A549 (cell line): ENCODE results near the gene CACNA2D4. TPM values are rescaled to one million over a fixed set of nuclear protein-coding genes. Genes with fewer than 3 reads are reported as not detected.

Experiments
- ATAC-seq, 2 experiments: fragments of 200-7000 bp in 1 of 2; fragments of >200 bp in 1 of 2; cut with Nextera tagmentation in 1 of 2; cut with Tn5 transposase in 1 of 2; 3 replicates each; pipeline versions ENCODE4 v1.8.0 to v1.9.1; 2018 to 2020; ENCODE audit warnings: mild to moderate bottlenecking in 1 of 2, moderate library complexity in 1 of 2
- CTCF ChIA-PET: fragments of 300-600 bp; sonication (Branson Sonifier 250); formaldehyde crosslinking; extraction: SDS; loops from one replicate; lab custom pipeline; 2021; ENCODE audit warnings: antibody characterized with exemption, inconsistent platforms; lab: Yijun Ruan, JAX
- POLR2A ChIA-PET: fragments of 350-600 bp; formaldehyde crosslinking; extraction: SDS; loops from one replicate; lab custom pipeline; 2021; ENCODE audit warnings: antibody characterized with exemption, inconsistent platforms; lab: Yijun Ruan, JAX
- DNase-seq, 2 experiments: peaks; one replicate each; pipeline versions ENCODE4 v3.0.0 to v3.0.0-alpha.2; 2011 to 2016; ENCODE audit warnings: low read depth in 1 of 2, low spot score in 1 of 2
- FAIRE-seq: peaks from 2 replicates; lab custom pipeline; 2011; peaks lifted over from hg19 to GRCh38; lab: Jason Lieb, UNC
- H3K27ac ChIP-seq, 2 experiments: fragments of >200 bp; sonication (Bioruptor Twin); formaldehyde crosslinking; 3 replicates each; pipeline ENCODE4 v1.5.1; 2016 to 2017
- H3K4me1 ChIP-seq: fragments of >200 bp; sonication (Bioruptor Twin); formaldehyde crosslinking; 3 replicates; pipeline ENCODE4 v1.6.1; 2016
- H3K4me2 ChIP-seq: fragments of >200 bp; sonication (Bioruptor Twin); formaldehyde crosslinking; 3 replicates; pipeline ENCODE4 v1.6.1; 2016
- H3K4me3 ChIP-seq: fragments of >200 bp; sonication (Bioruptor Twin); formaldehyde crosslinking; 3 replicates; pipeline ENCODE4 v1.5.1; 2016
- H3K9me3 ChIP-seq: fragments of >200 bp; sonication (Bioruptor Twin); formaldehyde crosslinking; 3 replicates; pipeline ENCODE4 v1.6.1; 2016
- CEBPB ChIP-seq, 2 experiments: fragments of >200 bp in 1 of 2; sonication (Bioruptor Twin) in 1 of 2; formaldehyde crosslinking in 1 of 2; IDR thresholded peaks; 2 replicates each; pipeline ENCODE4 v1.6.1; 2012 to 2016
- HDAC2 ChIP-seq: fragments of 200-600 bp; sonication (generic); IDR thresholded peaks from 2 replicates; pipeline ENCODE4 v1.6.1; 2016
- HEYL ChIP-seq: fragments of 250-450 bp; sonication (Bioruptor Pico); IDR thresholded peaks from 2 replicates; pipeline ENCODE4 v1.8.0; 2021; ENCODE audit warnings: mild to moderate bottlenecking, moderate library complexity
- HOXA7 ChIP-seq: fragments of 250-450 bp; sonication (Bioruptor Pico); IDR thresholded peaks from 2 replicates; pipeline ENCODE4 v1.5.0; 2020; ENCODE audit warnings: mild to moderate bottlenecking, moderate library complexity
- HOXB13 ChIP-seq: fragments of 250-450 bp; sonication (Bioruptor Pico); IDR thresholded peaks from 2 replicates; pipeline ENCODE4 v1.5.0; 2020; ENCODE audit warnings: low read depth, mild to moderate bottlenecking, moderate library complexity
- KDM1A ChIP-seq: fragments of 200-600 bp; sonication (generic); IDR thresholded peaks from 2 replicates; pipeline ENCODE4 v1.6.1; 2016; ENCODE audit warnings: low read depth, mild to moderate bottlenecking
- KDM5A ChIP-seq: fragments of 200-600 bp; sonication (generic); IDR thresholded peaks from 2 replicates; pipeline ENCODE4 v1.6.1; 2016; ENCODE audit warnings: antibody characterized with exemption, mild to moderate bottlenecking
- MAFK ChIP-seq: fragments of 450-650 bp; IDR thresholded peaks from 2 replicates; pipeline ENCODE4 v1.6.1; 2014; ENCODE audit not compliant: partially characterized antibody
- MAZ ChIP-seq: fragments of 150-350 bp; IDR thresholded peaks from 2 replicates; pipeline ENCODE4 v1.6.1; 2014; ENCODE audit warnings: antibody characterized with exemption, low read depth, low read length, borderline replicate concordance
- NPAS2 ChIP-seq: fragments of 250-450 bp; sonication (Bioruptor Pico); IDR thresholded peaks from 2 replicates; pipeline ENCODE4 v1.8.0; 2022; ENCODE audit warnings: mild to moderate bottlenecking, moderate library complexity, borderline replicate concordance
- NR3C1 ChIP-seq: fragments of >200 bp; sonication (Bioruptor Twin); formaldehyde crosslinking; IDR thresholded peaks from 3 replicates; pipeline ENCODE4 v1.6.1; 2017
- POLR2A ChIP-seq: IDR thresholded peaks from 2 replicates; pipeline ENCODE4 v1.6.1; 2012; ENCODE audit warnings: mild to moderate bottlenecking, low read length
- POLR2AphosphoS2 ChIP-seq: conservative IDR thresholded peaks from 2 replicates; pipeline ENCODE4 v1.6.1; 2012; ENCODE audit warnings: low read length, improper control_type of control experiment, inconsistent platforms
- RAD21 ChIP-seq, 2 experiments: fragments of >200 bp in 1 of 2; sonication (Bioruptor Twin) in 1 of 2; formaldehyde crosslinking in 1 of 2; IDR thresholded peaks in 1 of 2; conservative IDR thresholded peaks in 1 of 2; 2 replicates in 1 of 2; 3 replicates in 1 of 2; pipeline ENCODE4 v1.6.1; 2012 to 2018; ENCODE audit warnings: inconsistent platforms in 1 of 2
- RNF2 ChIP-seq: fragments of 200-600 bp; sonication (generic); IDR thresholded peaks from 2 replicates; pipeline ENCODE4 v1.6.1; 2016; ENCODE audit warnings: low read depth, mild to moderate bottlenecking, antibody characterized with exemption, moderate library complexity, borderline replicate concordance
- SMC3 ChIP-seq: fragments of >200 bp; sonication (Bioruptor Twin); formaldehyde crosslinking; IDR thresholded peaks from 3 replicates; pipeline ENCODE4 v1.6.1; 2018; ENCODE audit warnings: inconsistent platforms
- SREBF2 ChIP-seq: fragments of 450-650 bp; IDR thresholded peaks from 2 replicates; pipeline ENCODE4 v1.6.1; 2014; ENCODE audit warnings: mild to moderate bottlenecking, moderate library complexity
- TP53 ChIP-seq: fragments of 250-450 bp; sonication (Bioruptor Pico); IDR thresholded peaks from 2 replicates; pipeline ENCODE4 v1.5.0; 2021; ENCODE audit warnings: mild to moderate bottlenecking, moderate library complexity
- ZC3H11A ChIP-seq: fragments of 450-650 bp; IDR thresholded peaks from 2 replicates; pipeline ENCODE4 v1.6.1; 2014; ENCODE audit warnings: antibody characterized with exemption, mild to moderate bottlenecking
- ZFP36 ChIP-seq: fragments of 450-650 bp; IDR thresholded peaks from 2 replicates; pipeline ENCODE4 v1.6.1; 2014; ENCODE audit warnings: borderline replicate concordance; ENCODE audit not compliant: partially characterized antibody
- ZSCAN20 ChIP-seq: fragments of 250-450 bp; sonication (Bioruptor Pico); IDR thresholded peaks from 2 replicates; pipeline ENCODE4 v1.8.0; 2022; ENCODE audit warnings: mild to moderate bottlenecking, moderate library complexity
- WGBS: methylation state at CpG from one replicate; pipeline ENCODE4 v1.1.6; 2017; ENCODE audit errors: missing lambda C conversion rate; 5-methylcytosine and 5-hydroxymethylcytosine counted together
- polyA plus RNA-seq, 4 experiments: library from polyadenylated mRNA; depleted of rRNA in 3 of 4; stranded (reverse); fragments of >200 nt; fragmentation: RNase III in 1 of 4; extraction: RNeasy Plus Mini Kit Qiagen cat#74134 plus additional on column Dnase treatment in 1 of 4; gene quantifications; 2 replicates in 3 of 4; 3 replicates in 1 of 4; pipeline ENCODE4 v1.2.3, GENCODE V29; 2011 to 2017
- TF ChIP-seq, protein P1 (sequence below): IDR thresholded peaks from 2 replicates; pipeline ENCODE4 v1.6.1; 2012
- TF ChIP-seq, protein P2 (sequence below): IDR thresholded peaks from 2 replicates; pipeline ENCODE4 v1.6.1; 2012
- TF ChIP-seq, protein P3 (sequence below): IDR thresholded peaks from 2 replicates; pipeline ENCODE4 v1.6.1; 2012; ENCODE audit warnings: low read depth, borderline replicate concordance
- TF ChIP-seq, protein P4 (sequence below): fragments of 450-650 bp; IDR thresholded peaks from 2 replicates; pipeline ENCODE4 v1.6.1; 2014; ENCODE audit warnings: antibody characterized with exemption
- TF ChIP-seq, protein P5 (sequence below): fragments of 250-450 bp; sonication (Bioruptor Pico); IDR thresholded peaks from 2 replicates; pipeline ENCODE4 v1.5.0; 2020; ENCODE audit warnings: low read depth, mild to moderate bottlenecking, moderate library complexity

Gene CACNA2D4
- polyA plus RNA-seq, 2 of the 4 experiments (the other 2 are of a cell fraction), result not detected

DNA sequence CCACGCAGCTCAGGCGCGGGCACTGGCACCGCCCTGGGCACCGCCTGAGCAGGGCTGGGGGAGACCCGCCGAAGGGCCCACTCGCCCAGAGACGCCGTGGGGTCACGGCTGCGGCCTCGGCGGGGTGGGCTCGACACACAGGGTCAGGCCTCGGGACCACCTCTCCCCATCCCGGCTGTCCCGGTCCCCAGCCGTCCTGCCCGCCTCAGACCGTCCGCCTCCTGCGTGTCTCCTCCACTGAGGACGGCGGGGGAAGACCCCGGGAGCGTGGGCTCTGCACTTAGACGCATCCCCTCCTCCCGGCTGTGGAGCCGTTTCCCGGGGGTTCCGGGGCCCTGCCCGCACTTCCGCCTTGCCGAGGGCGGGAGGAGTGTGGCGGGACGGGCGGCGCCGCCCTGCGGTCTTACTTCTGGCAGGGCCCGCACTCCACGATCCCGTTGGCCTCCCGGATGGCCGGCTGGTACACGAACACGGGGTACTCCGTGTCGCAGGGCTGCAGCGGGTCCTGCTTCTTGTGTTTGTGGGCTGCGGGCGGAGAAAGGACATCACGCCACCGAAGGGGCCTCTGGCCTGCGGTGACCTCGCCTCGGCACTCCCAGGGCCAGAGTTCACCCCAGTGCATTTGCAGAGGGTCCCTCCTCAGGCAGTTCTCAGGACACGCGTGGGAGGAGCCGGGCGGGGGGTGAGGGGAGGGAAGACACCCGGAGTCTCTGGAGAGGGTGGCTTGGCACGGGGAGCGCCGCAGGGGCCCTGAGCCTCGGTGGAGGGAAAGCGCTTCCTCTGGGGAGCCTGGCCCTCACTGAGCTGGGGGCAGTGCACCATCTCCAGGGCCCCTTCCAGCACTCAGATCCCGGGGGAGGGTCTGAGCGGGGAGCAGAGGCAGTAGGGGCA, 121.2 kb downstream of the CACNA2D4 start (continued):
- no peak for TF ChIP-seq RNF2
- TF ChIP-seq, protein P1, sequence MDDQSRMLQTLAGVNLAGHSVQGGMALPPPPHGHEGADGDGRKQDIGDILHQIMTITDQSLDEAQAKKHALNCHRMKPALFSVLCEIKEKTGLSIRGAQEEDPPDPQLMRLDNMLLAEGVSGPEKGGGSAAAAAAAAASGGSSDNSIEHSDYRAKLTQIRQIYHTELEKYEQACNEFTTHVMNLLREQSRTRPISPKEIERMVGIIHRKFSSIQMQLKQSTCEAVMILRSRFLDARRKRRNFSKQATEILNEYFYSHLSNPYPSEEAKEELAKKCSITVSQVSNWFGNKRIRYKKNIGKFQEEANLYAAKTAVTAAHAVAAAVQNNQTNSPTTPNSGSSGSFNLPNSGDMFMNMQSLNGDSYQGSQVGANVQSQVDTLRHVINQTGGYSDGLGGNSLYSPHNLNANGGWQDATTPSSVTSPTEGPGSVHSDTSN, result no peak
- no peak for TF ChIP-seq POLR2AphosphoS2

DNA sequence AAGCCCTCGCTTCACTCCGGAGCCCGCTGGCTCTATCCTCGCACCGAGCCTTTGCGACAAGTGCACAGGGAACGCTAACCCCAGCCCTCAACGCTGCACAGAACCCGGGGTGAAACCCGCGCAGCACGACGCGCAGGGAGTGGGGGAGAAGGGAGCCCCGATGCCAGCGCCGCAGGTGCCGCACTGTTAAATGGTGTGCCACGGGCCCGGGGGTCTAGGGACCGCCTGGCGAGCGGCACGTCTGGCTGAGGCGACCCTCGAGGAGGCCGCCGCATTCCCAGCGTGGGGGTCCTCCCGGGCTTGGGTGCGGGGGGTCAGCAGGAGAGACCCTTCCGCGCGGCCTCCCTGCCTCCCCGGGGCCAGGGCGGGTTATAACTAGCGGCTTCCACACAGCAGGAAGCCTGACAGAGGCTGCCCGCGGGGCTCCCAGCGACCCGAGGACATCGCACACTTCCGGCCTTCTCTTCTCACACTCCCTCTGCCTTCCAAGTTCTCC, 121.9 kb downstream of the CACNA2D4 start:
- peak overlapping the region; percentile 54 for H3K4me3 ChIP-seq
- no peaks in the 10 kb centered on the region for H3K9me3 ChIP-seq
- peak overlapping the region; percentile 78 to 85 for H3K27ac ChIP-seq
- peak overlapping the region; percentile 98 for H3K4me2 ChIP-seq
- 18% methylated on average over 10 of the region's 43 CpGs for WGBS
- ChIA-PET POLR2A (no interaction called here), CTCF (interaction anchor here (0.6 to 14.6 kb wide), 18 partner anchors 8 to 1687 kb away, joined by 3 to 483 read pairs (median 7); no protein-coding TSS in a partner anchor)
- no peak for DNase-seq
- peaks cover 10% of the 10 kb centered on the region for H3K4me1 ChIP-seq
- no peak for FAIRE-seq
- TF ChIP-seq MAFK (no peak), HOXA7 (CRISPR knock-in tag) (no peak), RNF2 (peak; percentile 34; the same call in 1 of the 2 replicates)
- TF ChIP-seq, protein P2, sequence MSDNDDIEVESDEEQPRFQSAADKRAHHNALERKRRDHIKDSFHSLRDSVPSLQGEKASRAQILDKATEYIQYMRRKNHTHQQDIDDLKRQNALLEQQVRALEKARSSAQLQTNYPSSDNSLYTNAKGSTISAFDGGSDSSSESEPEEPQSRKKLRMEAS, result peak; percentile 37; the same call in 1 of the 2 replicates
- TF ChIP-seq, protein P3, sequence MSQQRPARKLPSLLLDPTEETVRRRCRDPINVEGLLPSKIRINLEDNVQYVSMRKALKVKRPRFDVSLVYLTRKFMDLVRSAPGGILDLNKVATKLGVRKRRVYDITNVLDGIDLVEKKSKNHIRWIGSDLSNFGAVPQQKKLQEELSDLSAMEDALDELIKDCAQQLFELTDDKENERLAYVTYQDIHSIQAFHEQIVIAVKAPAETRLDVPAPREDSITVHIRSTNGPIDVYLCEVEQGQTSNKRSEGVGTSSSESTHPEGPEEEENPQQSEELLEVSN, result 0 out of 2 replicates have a peak, but pooled peaks have one; percentile 27
- peak; percentile 16 to 37 for ATAC-seq

DNA sequence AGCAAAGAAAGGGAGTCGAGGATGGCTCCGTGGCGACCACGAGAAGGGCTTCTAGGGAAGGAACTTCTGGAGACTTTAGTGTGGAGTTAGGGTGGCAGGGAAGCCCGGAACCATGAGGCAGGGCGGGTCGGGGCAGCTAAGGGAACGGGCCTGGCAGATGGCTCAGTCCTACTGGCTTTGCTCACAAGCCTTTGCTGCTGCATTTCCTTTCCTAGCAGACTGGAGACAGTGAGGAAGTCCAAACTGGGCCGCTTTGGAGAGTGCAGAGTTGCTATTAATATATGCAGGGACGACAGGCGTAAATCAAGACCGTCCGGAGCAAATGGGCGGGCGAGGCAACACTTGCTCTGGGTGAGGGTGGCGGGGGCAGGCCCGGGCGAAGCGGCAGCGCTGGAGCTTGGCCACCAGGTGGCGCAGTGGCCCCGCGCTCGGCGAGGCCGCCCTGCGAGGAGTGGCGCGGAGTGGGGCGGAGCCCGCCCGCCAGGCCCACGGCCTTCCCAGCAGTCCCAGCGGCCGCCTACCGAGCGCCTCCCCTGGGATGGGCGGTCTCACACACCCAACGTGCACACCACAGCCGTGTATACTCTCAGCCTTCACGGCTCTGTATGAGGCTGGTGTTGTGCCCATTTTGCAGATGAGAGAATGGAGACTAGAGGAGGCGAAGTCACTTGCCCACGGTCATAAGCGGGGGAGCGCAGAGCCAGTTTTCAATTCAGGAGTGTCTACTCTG, 122.5 kb downstream of the CACNA2D4 start:
- peak; percentile 85 to 90 for DNase-seq
- Histone ChIP-seq H3K27ac (peak overlapping the region; percentile 78 to 85), H3K4me2 (peak overlapping the region; percentile 98), H3K4me3 (peak overlapping the region; percentile 54), H3K4me1 (peaks cover 10% of the 10 kb centered on the region), H3K9me3 (no peaks in the 10 kb centered on the region)
- 5% methylated on average over 42 of the region's 45 CpGs for WGBS
- ChIA-PET POLR2A (interaction anchor here (0.9 kb wide), 1 partner anchor 144 kb away, joined by 7 read pairs; no protein-coding TSS in a partner anchor), CTCF (interaction anchor here (0.6 to 14.6 kb wide), 41 partner anchors 8 to 1688 kb away, joined by 3 to 483 read pairs (median 3); partner anchors contain the start of gene CACNA2D4)
- FAIRE-seq, result peak; percentile 32
- ATAC-seq, result peak; percentile 95 to 98
- peak; percentile 62; the same call in 1 of the 2 replicates for TF ChIP-seq KDM1A
- TF ChIP-seq TP53 (CRISPR knock-in tag), result no peak
- TF ChIP-seq, protein P4, sequence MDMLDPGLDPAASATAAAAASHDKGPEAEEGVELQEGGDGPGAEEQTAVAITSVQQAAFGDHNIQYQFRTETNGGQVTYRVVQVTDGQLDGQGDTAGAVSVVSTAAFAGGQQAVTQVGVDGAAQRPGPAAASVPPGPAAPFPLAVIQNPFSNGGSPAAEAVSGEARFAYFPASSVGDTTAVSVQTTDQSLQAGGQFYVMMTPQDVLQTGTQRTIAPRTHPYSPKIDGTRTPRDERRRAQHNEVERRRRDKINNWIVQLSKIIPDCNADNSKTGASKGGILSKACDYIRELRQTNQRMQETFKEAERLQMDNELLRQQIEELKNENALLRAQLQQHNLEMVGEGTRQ, result no peak
- TF ChIP-seq SREBF2, result no peak
- no peak for TF ChIP-seq HEYL
- TF ChIP-seq KDM5A, result no peak
- no peak for TF ChIP-seq HDAC2
- peak; percentile 90 to 99 for TF ChIP-seq RAD21 (conservative IDR thresholded peaks at IDR 0.05 in 1 of 2, IDR thresholded peaks at IDR 0.05 in 1 of 2)
- TF ChIP-seq, protein P5, sequence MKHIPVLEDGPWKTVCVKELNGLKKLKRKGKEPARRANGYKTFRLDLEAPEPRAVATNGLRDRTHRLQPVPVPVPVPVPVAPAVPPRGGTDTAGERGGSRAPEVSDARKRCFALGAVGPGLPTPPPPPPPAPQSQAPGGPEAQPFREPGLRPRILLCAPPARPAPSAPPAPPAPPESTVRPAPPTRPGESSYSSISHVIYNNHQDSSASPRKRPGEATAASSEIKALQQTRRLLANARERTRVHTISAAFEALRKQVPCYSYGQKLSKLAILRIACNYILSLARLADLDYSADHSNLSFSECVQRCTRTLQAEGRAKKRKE (CRISPR knock-in tag), result no peak
- TF ChIP-seq MAFK, result no peak
- no peak for TF ChIP-seq ZSCAN20 (CRISPR knock-in tag)
- no peak for TF ChIP-seq ZFP36
- peak; percentile 99 for TF ChIP-seq SMC3
- TF ChIP-seq MAZ, result no peak
- TF ChIP-seq NR3C1, result no peak
- no peak for TF ChIP-seq ZC3H11A
- TF ChIP-seq POLR2A, result peak; percentile 87
- TF ChIP-seq HOXB13 (CRISPR knock-in tag), result no peak
- no peak for TF ChIP-seq NPAS2
- TF ChIP-seq CEBPB (IDR thresholded peaks at IDR 0.05), result no peak
